NCI-H2081 treated with DMSO at 0.1 percent for 48 hours (cell line): ENCODE measurements around the gene VPS13A.
A peak's percentile ranks its signal among the peaks of the same experiment; 100 is the strongest.

ENCODE experiments used
- DNase-seq: peaks from one replicate; lab custom pipeline; 2025; lab: John Stamatoyannopoulos, UW

Gene VPS13A

GRCh38 chr9:77177143-77177893 is at the start of gene VPS13A:
TSS of gene VPS13A (plus strand) at chr9:77177534. CDS start at chr9:77177705, 171 bp downstream.
- DNase-seq: peak; percentile 78

GRCh38 chr9:77128125-77128789 is 49.1 kb upstream of the VPS13A start:
- no peak for DNase-seq

GRCh38 chr9:77131399-77131798 is 45.9 kb upstream of the VPS13A start:
- no peak for DNase-seq

GRCh38 chr9:77133011-77133410 is 44.3 kb upstream of the VPS13A start:
- DNase-seq: no peak

GRCh38 chr9:77142366-77142765 is 35.0 kb upstream of the VPS13A start:
- DNase-seq: no peak

- no peak for DNase-seq
Observed at GRCh38 chr9:77149879-77150278, 27.5 kb upstream of the VPS13A start.

- no peak for DNase-seq
Observed at GRCh38 chr9:77152289-77152688, 25.0 kb upstream of the VPS13A start.

- no peak for DNase-seq
Observed at GRCh38 chr9:77156646-77157371, 20.5 kb upstream of the VPS13A start.

GRCh38 chr9:77158772-77159513 is 18.4 kb upstream of the VPS13A start:
- DNase-seq: no peak

GRCh38 chr9:77161191-77161590 is 16.1 kb upstream of the VPS13A start:
- no peak for DNase-seq

GRCh38 chr9:77161966-77162365 is 15.4 kb upstream of the VPS13A start:
- no peak for DNase-seq

GRCh38 chr9:77162366-77162765 is 15.0 kb upstream of the VPS13A start:
- DNase-seq: no peak

GRCh38 chr9:77163884-77164283 is 13.4 kb upstream of the VPS13A start:
- DNase-seq: no peak

GRCh38 chr9:77166193-77166592 is 11.1 kb upstream of the VPS13A start:
- no peak for DNase-seq

- DNase-seq: no peak
Observed at GRCh38 chr9:77170991-77171699, 6.2 kb upstream of the VPS13A start.

- DNase-seq: no peak
Observed at GRCh38 chr9:77175151-77175550, 2.2 kb upstream of the VPS13A start.

GRCh38 chr9:77176106-77176505 is 1.2 kb upstream of the VPS13A start:
- no peak for DNase-seq

- DNase-seq: no peak
Observed at GRCh38 chr9:77176686-77177142, 620 bp upstream of the VPS13A start.

GRCh38 chr9:77177894-77178794 is 810 bp downstream of the VPS13A start:
- DNase-seq: no peak

GRCh38 chr9:77180056-77180455 is 2.7 kb downstream of the VPS13A start:
- no peak for DNase-seq
